ENCODE results near the gene TM4SF5.

DNA sequence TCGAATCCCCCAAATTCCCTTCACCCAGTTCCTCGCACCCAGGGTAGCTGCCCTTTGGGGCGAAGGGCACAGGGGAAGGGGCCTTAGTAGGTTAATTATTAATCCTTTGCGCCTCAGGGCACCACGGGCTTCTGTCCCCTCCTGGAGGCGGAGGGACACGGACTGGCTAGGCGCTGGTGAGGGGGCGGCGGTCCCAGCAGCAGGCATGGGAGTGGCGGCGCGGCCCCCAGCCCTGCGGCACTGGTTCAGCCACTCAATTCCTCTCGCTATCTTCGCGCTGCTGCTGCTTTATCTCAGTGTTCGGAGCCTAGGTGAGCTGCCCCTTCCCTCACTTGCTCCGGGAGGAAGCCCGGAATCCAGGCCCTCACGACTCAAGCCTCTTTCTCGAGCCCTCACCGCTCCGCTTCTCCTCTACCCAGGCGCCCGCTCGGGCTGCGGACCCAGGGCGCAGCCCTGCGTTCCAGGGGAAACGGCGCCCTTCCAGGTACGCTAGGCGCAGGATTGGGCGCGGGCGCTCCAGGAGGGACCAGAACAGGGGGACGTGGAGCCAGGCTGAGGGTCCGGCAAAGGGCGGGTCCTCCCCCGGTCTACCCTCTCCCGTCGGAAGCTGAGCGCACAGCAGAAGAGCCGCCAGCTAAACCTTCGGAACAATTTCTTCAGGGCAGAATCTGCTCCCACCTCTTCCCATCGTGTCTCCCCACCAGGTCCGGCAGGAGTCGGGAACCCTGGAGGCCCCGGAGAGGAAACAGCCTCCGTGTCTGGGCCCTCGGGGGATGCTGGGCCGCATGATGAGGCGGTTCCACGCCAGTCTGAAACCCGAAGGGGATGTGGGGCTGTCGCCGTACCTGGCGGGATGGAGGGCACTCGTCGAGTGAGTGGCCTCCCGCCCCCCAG is 17.4 kb downstream of the TM4SF5 start, which contains the start of gene GLTPD2:
- TF ChIP-seq, protein P1, sequence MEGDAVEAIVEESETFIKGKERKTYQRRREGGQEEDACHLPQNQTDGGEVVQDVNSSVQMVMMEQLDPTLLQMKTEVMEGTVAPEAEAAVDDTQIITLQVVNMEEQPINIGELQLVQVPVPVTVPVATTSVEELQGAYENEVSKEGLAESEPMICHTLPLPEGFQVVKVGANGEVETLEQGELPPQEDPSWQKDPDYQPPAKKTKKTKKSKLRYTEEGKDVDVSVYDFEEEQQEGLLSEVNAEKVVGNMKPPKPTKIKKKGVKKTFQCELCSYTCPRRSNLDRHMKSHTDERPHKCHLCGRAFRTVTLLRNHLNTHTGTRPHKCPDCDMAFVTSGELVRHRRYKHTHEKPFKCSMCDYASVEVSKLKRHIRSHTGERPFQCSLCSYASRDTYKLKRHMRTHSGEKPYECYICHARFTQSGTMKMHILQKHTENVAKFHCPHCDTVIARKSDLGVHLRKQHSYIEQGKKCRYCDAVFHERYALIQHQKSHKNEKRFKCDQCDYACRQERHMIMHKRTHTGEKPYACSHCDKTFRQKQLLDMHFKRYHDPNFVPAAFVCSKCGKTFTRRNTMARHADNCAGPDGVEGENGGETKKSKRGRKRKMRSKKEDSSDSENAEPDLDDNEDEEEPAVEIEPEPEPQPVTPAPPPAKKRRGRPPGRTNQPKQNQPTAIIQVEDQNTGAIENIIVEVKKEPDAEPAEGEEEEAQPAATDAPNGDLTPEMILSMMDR (IDR thresholded peaks at IDR 0.05 in 2 of 3, conservative IDR thresholded peaks at IDR 0.05 in 1 of 3; ENCODE audit: control insufficient read depth in 2 of 3, extremely low read depth in 1 of 3, insufficient read depth in 1 of 3, low read depth in 3 of 3, low read length in 3 of 3), result no peak
- TF ChIP-seq NBN (IDR thresholded peaks at IDR 0.05) (no peak), CREM (IDR thresholded peaks at IDR 0.05; ENCODE audit: low read depth) (no peak), RCOR1 (conservative IDR thresholded peaks at IDR 0.05; ENCODE audit: low read depth, low read length) (no peak), TAF1 (IDR thresholded peaks at IDR 0.05; ENCODE audit: borderline replicate concordance, low read depth, low read length) (no peak)

All from GM12878 (cell line).